H7 (cell line): ENCODE measurements around the gene FOXL3. TPM values are rescaled to one million over a fixed set of nuclear protein-coding genes. Genes with fewer than 3 reads are reported as not detected.

Experiments
- DNase-seq: peaks from one replicate; pipeline ENCODE4 v3.0.0; 2012
- H3K27me3 ChIP-seq: 2 replicates; pipeline ENCODE4 v1.6.0; 2011; ENCODE audit warnings: mild to moderate bottlenecking, low read length; ENCODE audit not compliant: control insufficient read depth, insufficient read depth
- H3K36me3 ChIP-seq: replicated peaks from 2 replicates; pipeline ENCODE4 v1.5.1; 2011; ENCODE audit warnings: low read length; ENCODE audit not compliant: control insufficient read depth, insufficient read depth
- H3K4me3 ChIP-seq: 2 replicates; pipeline ENCODE4 v1.5.1; 2011; ENCODE audit warnings: low read depth, mild to moderate bottlenecking, control low read depth, low read length, moderate library complexity; ENCODE audit not compliant: insufficient read depth
- total RNA-seq: library from RNA; depleted of rRNA; stranded (reverse); fragments of >200 nt; shearing (Covaris generic); gene quantifications from 2 replicates; pipeline ENCODE4 v1.2.3, GENCODE V29; 2014

Gene FOXL3
- total RNA-seq, 1 experiment from 2014 or later = not detected

GRCh38 chr7:285731-286130 lies 4.2 kb upstream of the FOXL3 start:
- H3K27me3 ChIP-seq = peaks cover 17% of the 10 kb centered on the region; the same call in 1 of the 2 replicates
- no peak overlapping the region for H3K4me3 ChIP-seq
- DNase-seq = peak; percentile 40
- H3K36me3 ChIP-seq = no peaks in the 10 kb centered on the region

GRCh38 chr7:286266-286665 lies 3.7 kb upstream of the FOXL3 start:
- peaks cover 17% of the 10 kb centered on the region; the same call in 1 of the 2 replicates for H3K27me3 ChIP-seq
- H3K4me3 ChIP-seq = no peak overlapping the region
- DNase-seq = no peak
- H3K36me3 ChIP-seq = no peaks in the 10 kb centered on the region

- H3K4me3 ChIP-seq = no peak overlapping the region
- H3K27me3 ChIP-seq = peaks cover 17% of the 10 kb centered on the region; the same call in 1 of the 2 replicates
- peak; percentile 51 for DNase-seq
- H3K36me3 ChIP-seq = no peaks in the 10 kb centered on the region
Observed at GRCh38 chr7:288671-289101, 1.3 kb upstream of the FOXL3 start.

- Histone ChIP-seq H3K36me3 (no peaks in the 10 kb centered on the region), H3K27me3 (peaks cover 17% of the 10 kb centered on the region; the same call in 1 of the 2 replicates), H3K4me3 (peak overlapping the region; percentile 14; the same call in 1 of the 2 replicates)
- DNase-seq = peak; percentile 85
Observed at GRCh38 chr7:289209-289755, 688 bp upstream of the FOXL3 start.

GRCh38 chr7:290554-291372 lies 793 bp downstream of the FOXL3 start:
- DNase-seq = peak; percentile 82

GRCh38 chr7:291373-292092 lies 1.6 kb downstream of the FOXL3 start:
- Histone ChIP-seq H3K36me3 (no peaks in the 10 kb centered on the region), H3K4me3 (no peak overlapping the region), H3K27me3 (peaks cover 17% of the 10 kb centered on the region; the same call in 1 of the 2 replicates)
- DNase-seq = peak; percentile 55

More at GRCh38 chr7:290554-291372, 793 bp downstream of the FOXL3 start:
- Histone ChIP-seq H3K4me3 (no peak overlapping the region; the same call in 1 of the 2 replicates), H3K27me3 (peaks cover 17% of the 10 kb centered on the region; the same call in 1 of the 2 replicates), H3K36me3 (no peaks in the 10 kb centered on the region)

GRCh38 chr7:292226-292625 lies 2.3 kb downstream of the FOXL3 start:
- Histone ChIP-seq H3K36me3 (no peaks in the 10 kb centered on the region), H3K27me3 (peaks cover 17% of the 10 kb centered on the region; the same call in 1 of the 2 replicates), H3K4me3 (no peak overlapping the region)
- DNase-seq = no peak

GRCh38 chr7:292826-293225 lies 2.9 kb downstream of the FOXL3 start:
- peak; percentile 34 for DNase-seq
- H3K4me3 ChIP-seq = no peak overlapping the region
- peaks cover 17% of the 10 kb centered on the region; the same call in 1 of the 2 replicates for H3K27me3 ChIP-seq
- no peaks in the 10 kb centered on the region for H3K36me3 ChIP-seq

- H3K4me3 ChIP-seq = no peak overlapping the region
Observed at GRCh38 chr7:293681-294439, 3.9 kb downstream of the FOXL3 start.

GRCh38 chr7:294440-295154 lies 4.6 kb downstream of the FOXL3 start:
- no peak overlapping the region for H3K4me3 ChIP-seq
- peaks cover 9% of the 10 kb centered on the region; the same call in 1 of the 2 replicates for H3K27me3 ChIP-seq
- no peaks in the 10 kb centered on the region for H3K36me3 ChIP-seq
- DNase-seq = peak; percentile 34

More at GRCh38 chr7:293681-294439, 3.9 kb downstream of the FOXL3 start:
- DNase-seq = peak; percentile 45
- Histone ChIP-seq H3K36me3 (no peaks in the 10 kb centered on the region), H3K27me3 (peaks cover 14% of the 10 kb centered on the region; the same call in 1 of the 2 replicates)

GRCh38 chr7:295155-296154 lies 5.5 kb downstream of the FOXL3 start:
- H3K27me3 ChIP-seq = peaks cover 2% of the 10 kb centered on the region; the same call in 1 of the 2 replicates
- no peaks in the 10 kb centered on the region for H3K36me3 ChIP-seq
- H3K4me3 ChIP-seq = no peak overlapping the region
- DNase-seq = peak; percentile 41

GRCh38 chr7:296373-296945 lies 6.5 kb downstream of the FOXL3 start:
- H3K4me3 ChIP-seq = no peak overlapping the region
- no peaks in the 10 kb centered on the region; the same call in 1 of the 2 replicates for H3K27me3 ChIP-seq
- peak; percentile 33 for DNase-seq
- H3K36me3 ChIP-seq = no peaks in the 10 kb centered on the region
